ENCODE data around the gene RFX2.

GRCh38 chr19:6002591-6002990 is 107.7 kb downstream of the RFX2 start:
- TF ChIP-seq, protein P1, sequence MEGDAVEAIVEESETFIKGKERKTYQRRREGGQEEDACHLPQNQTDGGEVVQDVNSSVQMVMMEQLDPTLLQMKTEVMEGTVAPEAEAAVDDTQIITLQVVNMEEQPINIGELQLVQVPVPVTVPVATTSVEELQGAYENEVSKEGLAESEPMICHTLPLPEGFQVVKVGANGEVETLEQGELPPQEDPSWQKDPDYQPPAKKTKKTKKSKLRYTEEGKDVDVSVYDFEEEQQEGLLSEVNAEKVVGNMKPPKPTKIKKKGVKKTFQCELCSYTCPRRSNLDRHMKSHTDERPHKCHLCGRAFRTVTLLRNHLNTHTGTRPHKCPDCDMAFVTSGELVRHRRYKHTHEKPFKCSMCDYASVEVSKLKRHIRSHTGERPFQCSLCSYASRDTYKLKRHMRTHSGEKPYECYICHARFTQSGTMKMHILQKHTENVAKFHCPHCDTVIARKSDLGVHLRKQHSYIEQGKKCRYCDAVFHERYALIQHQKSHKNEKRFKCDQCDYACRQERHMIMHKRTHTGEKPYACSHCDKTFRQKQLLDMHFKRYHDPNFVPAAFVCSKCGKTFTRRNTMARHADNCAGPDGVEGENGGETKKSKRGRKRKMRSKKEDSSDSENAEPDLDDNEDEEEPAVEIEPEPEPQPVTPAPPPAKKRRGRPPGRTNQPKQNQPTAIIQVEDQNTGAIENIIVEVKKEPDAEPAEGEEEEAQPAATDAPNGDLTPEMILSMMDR (IDR thresholded peaks at IDR 0.05) = no peak
- TF ChIP-seq POLR2A (IDR thresholded peaks at IDR 0.05) = no peak
